Heart left ventricle (tissue), 13 donors: Measurements from ENCODE around the gene RGMB.

ENCODE experiments used
- CTCF ChIP-seq, 12 donors: fragments of 200-600 bp; sonication (generic) in 4 of 12; IDR thresholded peaks; one replicate each; pipeline versions ENCODE4 v1.5.0 to v1.8.0; 2018 to 2022; ENCODE audit warnings: antibody characterized with exemption in 12 of 12, mild to moderate bottlenecking in 5 of 12
- POLR2A ChIP-seq, 2 donors: fragments of 450-650 bp; IDR thresholded peaks; one replicate each; pipeline ENCODE4 v1.6.1; 2017; ENCODE audit warnings: antibody characterized with exemption in 2 of 2, mild to moderate bottlenecking in 2 of 2, moderate library complexity in 2 of 2
- donor health status: ischemic (EF 13 %, LVEDD 7.1; RV severe dilation, severe dysfunction).
- donor health status: DM: no; HTN: yes; CAD: no.
- donor health status: DM: no; HTN: no; CAD: no.
- donor health status: ischemic (EF 25% LVEDD 6.9; RV normal size, moderate dysfunction).
- donor health status: ischemic (EF 25% LVEDD 5.7; RV mildly dilated, moderate dysfunction).
- donor health status: ischemic (EF 35%, LVEDD 5.7; RV mildly dilated, moderate dysfunction).
- donor health status: nonischemic (EF 11% LVEDD 7.7; RV severe dilation, severe dysfunction).
- donor health status: DM: yes; HTN: yes; CAD: no.
- donor health status: PGD.
- donor health status: ischemic (EF 29% LVEDD 5.4; RV normal size, mild dysfunction).
- donor health status: nonischemic (EF 23%, LVEDD 6.1; RV moderate dilation, normal function).

GRCh38 chr5:98798847-98799246, 25.4 kb downstream of the RGMB start:
- TF ChIP-seq POLR2A (IDR thresholded peaks at IDR 0.05) (no peak), CTCF (IDR thresholded peaks at IDR 0.05) (no peak)
